Hematopoietic multipotent progenitor cell treated with erythropoietin and hydrocortisone succinate and interleukin-3 and kit ligand, for 6 days (in vitro differentiated cells): ENCODE measurements around the gene CDCP1.

Experiments
- DNase-seq: peaks from one replicate; pipeline ENCODE4 v3.0.0-alpha.2; 2015

Gene CDCP1

GRCh38 chr3:45049807-45050206, 96.4 kb downstream of the CDCP1 start:
- no peak for DNase-seq

DNA sequence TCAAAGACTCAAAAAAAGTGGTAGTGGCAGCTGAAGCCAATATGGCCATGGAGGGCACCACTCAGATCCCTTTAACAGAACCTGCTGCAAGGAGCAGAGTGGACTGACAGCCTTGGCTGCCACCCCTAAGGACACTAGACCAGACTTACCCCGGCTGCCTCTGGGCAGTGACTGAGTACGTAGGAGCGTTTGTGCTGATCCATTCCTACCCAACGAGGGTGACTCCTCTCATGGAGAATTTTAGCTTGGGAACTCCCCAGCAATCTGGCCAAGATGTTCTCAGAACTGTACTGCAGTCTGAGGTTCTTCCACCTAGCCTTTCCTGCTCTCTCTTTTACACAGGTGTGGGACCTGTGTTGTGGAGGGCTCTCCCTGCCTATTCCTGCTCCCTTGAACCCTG, 97.9 kb downstream of the CDCP1 start:
- DNase-seq, result no peak

DNA sequence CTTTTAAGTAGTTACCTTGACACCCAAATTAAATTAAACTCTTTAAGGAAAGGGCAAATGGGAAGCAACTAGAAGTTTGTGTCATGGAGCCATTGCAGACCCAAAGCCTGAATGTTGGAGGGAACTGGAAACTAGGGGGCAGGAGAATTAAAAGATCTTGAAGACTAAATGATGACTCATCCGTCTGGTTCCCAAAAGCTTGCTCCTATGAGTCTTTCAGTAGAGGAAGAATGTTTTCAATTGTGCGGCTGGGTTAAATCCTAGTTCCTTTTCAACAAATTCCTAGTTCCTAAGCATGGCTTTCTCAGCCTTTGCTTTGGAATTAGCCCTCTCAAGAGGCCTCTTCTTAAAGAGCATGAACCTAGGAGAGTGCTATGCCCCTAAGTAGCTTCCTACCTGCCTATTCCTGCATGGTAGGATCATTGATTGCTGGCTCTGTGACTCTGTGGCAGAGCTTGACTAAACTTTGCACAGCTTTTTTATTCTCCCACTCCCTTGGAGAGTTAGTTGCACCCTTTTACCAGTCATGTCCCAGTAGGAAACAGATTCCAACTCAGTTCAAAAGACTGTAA, 102.4 kb downstream of the CDCP1 start:
- peak; percentile 36 for DNase-seq

- no peak for DNase-seq
Measured at GRCh38 chr3:45042162-45042561, 104.0 kb downstream of the CDCP1 start.

- no peak for DNase-seq
Measured at GRCh38 chr3:45041666-45042065, 104.5 kb downstream of the CDCP1 start.

DNA sequence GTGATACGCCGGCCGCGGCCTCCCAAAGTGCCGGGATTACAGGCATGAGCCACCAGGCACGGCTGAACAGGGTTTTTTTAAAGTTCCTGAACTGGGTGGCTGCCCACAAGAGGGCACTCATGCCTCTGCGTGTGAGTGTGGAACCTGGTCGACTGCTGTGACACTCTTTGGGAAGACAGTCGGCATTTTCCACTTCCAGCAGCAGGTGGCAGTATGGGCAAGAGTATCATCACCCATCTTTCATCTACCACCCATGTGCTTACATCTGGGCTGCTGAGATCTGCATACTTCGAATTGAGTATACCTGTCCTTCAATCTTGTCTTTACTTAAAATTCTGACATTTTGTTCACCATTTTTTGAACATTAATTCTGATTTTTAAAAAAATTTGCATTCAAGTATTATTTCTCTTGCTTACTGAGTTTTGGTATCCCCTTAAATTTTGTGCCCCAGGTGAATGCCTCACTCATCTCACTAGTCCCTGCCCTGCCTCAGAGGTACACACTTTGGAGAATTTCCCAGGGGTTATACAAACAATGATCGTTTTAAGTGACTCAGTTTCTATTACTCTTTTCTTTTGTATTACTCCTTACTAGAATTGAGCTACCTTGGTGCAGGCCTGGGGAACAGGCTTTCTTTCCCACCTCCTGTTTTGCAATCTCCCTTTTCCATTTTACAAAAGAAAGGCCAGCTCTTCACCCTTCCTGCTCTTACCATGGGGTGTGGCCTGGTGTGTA, 108.3 kb downstream of the CDCP1 start:
- peak; percentile 97 for DNase-seq

- DNase-seq, result peak; percentile 51
Measured at GRCh38 chr3:45035441-45036301, 110.5 kb downstream of the CDCP1 start.

DNA sequence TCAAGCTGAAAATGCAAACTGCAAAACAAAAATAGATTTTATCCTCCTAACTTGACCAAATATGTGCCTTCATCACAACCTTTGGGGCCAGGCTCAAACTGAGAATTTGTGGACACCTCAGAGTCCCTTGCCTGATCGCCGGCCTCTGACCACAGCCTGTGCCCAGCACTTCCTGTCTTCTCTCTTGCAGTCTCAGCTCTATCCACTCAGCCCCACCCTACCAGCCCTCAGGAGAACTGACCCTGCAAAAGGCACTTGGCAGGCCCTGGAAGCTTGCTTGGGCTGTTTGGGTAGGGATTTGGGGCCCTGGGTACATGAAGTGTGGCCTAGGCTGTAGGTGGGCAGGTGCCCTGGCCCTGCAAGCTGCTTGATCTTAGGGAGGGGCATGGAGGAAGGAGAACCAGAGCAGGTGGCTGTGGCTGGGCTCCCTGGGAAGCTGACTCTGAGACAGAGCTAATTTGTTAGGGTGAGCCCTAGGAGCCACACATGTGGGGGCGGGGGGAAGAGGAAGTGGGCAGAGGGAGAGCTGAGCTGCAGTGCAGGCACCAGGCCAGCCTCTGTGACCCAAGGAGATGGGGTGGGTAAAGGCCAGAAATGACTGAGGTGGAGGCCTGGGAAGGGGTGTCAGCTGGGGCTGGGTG, 111.4 kb downstream of the CDCP1 start:
- peak; percentile 74 for DNase-seq

GRCh38 chr3:45033791-45034190, 112.4 kb downstream of the CDCP1 start:
- no peak for DNase-seq
